Measurements from ENCODE around the gene HDAC6.
"Not testable (repeated sequence)": the region's sequence is repeated elsewhere in the genome, so short reads cannot be mapped to it uniquely, and the experiment has no call there.

Gene HDAC6

DNA sequence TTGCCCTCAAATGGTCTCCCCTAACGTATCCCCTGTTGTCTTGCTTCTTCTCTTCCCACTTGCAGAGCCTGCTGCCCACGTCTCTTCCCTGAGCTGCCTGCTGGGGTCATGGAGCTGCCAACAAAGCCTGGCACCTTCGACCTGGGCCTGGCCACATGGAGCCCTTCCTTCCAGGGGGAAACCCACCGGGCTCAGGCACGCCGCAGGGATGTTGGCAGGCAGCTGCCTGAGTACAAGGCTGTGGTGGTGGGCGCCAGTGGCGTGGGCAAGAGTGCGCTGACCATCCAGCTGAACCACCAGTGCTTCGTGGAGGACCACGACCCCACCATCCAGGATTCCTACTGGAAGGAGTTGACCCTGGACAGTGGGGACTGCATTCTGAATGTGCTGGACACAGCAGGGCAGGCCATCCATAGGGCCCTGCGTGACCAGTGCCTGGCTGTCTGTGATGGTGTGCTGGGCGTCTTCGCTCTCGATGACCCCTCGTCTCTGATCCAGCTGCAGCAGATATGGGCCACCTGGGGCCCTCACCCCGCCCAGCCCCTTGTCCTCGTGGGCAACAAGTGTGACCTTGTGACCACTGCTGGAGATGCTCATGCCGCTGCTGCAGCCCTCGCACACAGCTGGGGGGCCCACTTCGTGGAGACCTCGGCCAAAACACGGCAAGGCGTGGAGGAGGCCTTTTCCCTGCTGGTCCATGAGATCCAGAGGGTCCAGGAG, 27.3 kb downstream of the HDAC6 start:
- H3K36me3 Mint-ChIP-seq, result no peaks in the 10 kb centered on the region
- H3K4me1 Mint-ChIP-seq, result peaks cover 16% of the 10 kb centered on the region
- H3K27me3 Mint-ChIP-seq, result peaks cover 22% of the 10 kb centered on the region
- H3K27ac Mint-ChIP-seq, result no peak overlapping the region
- no peaks in the 10 kb centered on the region for H3K9me3 Mint-ChIP-seq
- no peak overlapping the region for H3K4me3 Mint-ChIP-seq

DNA sequence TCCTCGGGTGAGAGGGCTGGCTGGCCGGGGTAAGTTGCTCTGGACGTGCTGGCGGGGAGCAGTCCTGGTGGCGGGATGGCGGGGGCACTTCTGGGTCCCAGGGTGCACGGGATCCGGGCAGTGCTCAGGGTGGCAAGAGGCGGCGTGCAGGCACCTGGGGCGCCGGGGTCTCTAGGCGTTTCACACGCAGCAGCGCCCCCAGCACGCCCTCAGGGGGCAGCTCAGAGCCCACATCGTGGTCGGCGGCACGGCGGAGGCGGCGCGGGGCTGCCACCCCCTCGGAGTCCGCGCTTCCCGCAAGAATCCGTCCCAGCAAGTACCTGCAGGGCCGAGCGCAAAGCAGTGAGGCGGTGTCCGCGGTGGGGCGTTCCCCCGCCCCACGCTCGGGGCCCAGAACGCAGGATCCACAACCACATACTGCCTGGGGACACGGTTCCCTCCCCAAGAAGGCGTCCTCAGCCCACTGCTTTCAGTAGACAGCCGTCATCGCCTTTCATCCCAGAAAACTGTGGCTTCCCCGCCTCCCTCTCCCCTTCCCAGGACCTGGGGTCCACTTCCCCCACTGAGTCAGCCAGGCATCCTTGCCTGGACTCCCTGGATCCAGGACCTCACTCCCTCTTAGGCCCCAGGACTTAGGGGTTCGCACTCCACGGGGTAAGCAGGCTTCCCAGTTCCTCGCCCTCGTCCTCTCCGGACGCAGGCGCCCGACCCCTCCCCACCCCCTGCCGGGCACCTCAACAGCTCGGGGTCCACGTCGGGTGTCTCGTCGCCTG, 29.5 kb downstream of the HDAC6 start:
- no peaks in the 10 kb centered on the region for H3K36me3 Mint-ChIP-seq
- H3K4me3 Mint-ChIP-seq, result no peak overlapping the region
- H3K4me1 Mint-ChIP-seq, result peaks cover 29% of the 10 kb centered on the region
- H3K9me3 Mint-ChIP-seq, result no peaks in the 10 kb centered on the region
- H3K27ac Mint-ChIP-seq, result no peak overlapping the region
- peaks cover 28% of the 10 kb centered on the region for H3K27me3 Mint-ChIP-seq

DNA sequence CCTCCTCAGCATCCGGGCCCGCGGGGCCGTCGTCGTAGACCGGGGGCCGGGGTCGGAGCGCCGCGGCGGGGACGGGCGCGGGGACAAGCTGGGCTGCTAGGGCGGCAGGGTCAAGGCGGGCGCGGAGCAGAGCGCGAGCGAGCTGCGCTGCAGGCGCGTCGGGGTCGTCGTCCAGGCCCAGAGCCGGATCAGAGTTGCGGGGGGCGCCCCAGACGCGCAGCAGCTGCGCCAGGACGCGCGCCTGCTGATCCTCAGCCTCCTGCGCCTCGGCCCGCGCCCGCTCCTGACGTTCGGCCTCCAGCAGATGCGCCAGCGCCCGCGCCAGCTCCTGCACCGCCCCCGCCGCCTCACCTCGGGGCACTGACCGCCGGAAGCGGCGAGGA, 30.0 kb downstream of the HDAC6 start:
- H3K9me3 Mint-ChIP-seq, result no peaks in the 10 kb centered on the region
- peaks cover 29% of the 10 kb centered on the region for H3K27me3 Mint-ChIP-seq
- peaks cover 32% of the 10 kb centered on the region for H3K4me1 Mint-ChIP-seq
- no peaks in the 10 kb centered on the region for H3K36me3 Mint-ChIP-seq
- no peak overlapping the region for H3K27ac Mint-ChIP-seq
- no peak overlapping the region for H3K4me3 Mint-ChIP-seq

DNA sequence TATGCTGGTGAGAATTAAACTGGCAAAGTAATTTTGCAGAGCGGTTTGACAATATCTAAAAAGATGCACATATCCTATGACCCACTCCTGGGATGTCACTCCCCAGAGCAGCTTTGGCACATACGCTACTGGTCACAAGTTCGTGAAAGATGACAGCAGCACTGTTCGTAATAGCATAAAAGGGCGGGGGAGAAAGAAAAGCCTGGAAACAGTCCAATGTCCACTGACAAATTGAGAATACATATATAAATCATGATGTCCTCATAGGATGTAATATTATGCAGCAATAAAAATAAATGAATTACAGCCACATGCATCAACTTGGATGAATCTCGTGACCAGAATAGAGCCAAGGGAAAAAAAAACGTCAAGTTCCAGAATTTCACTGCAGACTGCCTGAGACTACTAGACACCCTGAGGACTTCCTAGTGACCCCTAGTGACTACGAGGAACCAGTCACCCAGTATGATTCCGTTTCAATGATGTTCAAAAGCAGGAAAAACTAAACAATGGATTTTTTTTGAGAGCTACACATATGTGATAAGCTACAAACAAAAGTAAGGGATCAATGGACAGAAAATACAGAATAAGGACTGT, 31.8 kb downstream of the HDAC6 start:
- H3K36me3 Mint-ChIP-seq, result no peaks in the 10 kb centered on the region
- no peaks in the 10 kb centered on the region for H3K9me3 Mint-ChIP-seq
- H3K4me3 Mint-ChIP-seq, result peak overlapping the region; percentile 91
- no peak overlapping the region for H3K27ac Mint-ChIP-seq
- peaks cover 24% of the 10 kb centered on the region for H3K27me3 Mint-ChIP-seq
- H3K4me1 Mint-ChIP-seq, result peaks cover 26% of the 10 kb centered on the region

- H3K9me3 Mint-ChIP-seq, result no peaks in the 10 kb centered on the region
- peaks cover 26% of the 10 kb centered on the region for H3K4me1 Mint-ChIP-seq
- peaks cover 24% of the 10 kb centered on the region for H3K27me3 Mint-ChIP-seq
- peak overlapping the region; percentile 91 for H3K4me3 Mint-ChIP-seq
- no peak overlapping the region for H3K27ac Mint-ChIP-seq
- no peaks in the 10 kb centered on the region for H3K36me3 Mint-ChIP-seq
Measured at GRCh38 chrX:48834383-48834709, 32.5 kb downstream of the HDAC6 start.

- H3K9me3 Mint-ChIP-seq, result no peaks in the 10 kb centered on the region
- H3K4me1 Mint-ChIP-seq, result peaks cover 23% of the 10 kb centered on the region
- peaks cover 18% of the 10 kb centered on the region for H3K27me3 Mint-ChIP-seq
- peak within 1 kb of the TSS; percentile 91 for H3K4me3 Mint-ChIP-seq
- no peak within 1 kb of the TSS for H3K27ac Mint-ChIP-seq
- H3K36me3 Mint-ChIP-seq, result no peaks in the 10 kb centered on the region
Measured at GRCh38 chrX:48835524-48836329, 33.9 kb downstream of the HDAC6 start, which contains the start of gene PCSK1N. TSS of gene PCSK1N (minus strand) at chrX:48835610. CDS start at chrX:48835532, 78 bp downstream.

DNA sequence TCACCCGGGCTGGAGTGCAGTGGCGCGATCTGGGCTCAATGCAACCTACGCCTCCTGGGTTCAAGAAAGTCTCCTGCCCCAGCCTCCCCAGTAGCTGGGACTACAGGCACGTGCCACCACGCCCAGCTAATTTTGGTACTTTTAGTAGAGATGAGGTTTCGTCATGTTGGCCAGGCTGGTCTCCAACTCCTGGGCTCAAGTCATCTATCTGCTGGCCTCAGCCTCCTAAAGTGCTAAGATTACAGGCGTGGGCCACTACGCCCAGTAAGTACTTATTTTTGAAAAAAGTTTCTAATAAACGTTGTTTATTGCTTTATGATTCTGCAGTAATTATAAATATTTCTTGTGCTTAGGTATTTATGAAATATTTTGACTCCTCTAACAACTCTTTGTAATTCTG, 37.8 kb downstream of the HDAC6 start:
- Mint-ChIP-seq H3K36me3 (no peaks in the 10 kb centered on the region), H3K27me3 (peaks cover 3% of the 10 kb centered on the region), H3K27ac (no peak overlapping the region), H3K9me3 (no peaks in the 10 kb centered on the region), H3K4me1 (peaks cover 11% of the 10 kb centered on the region), H3K4me3 (no peak overlapping the region)

- Mint-ChIP-seq H3K27me3 (no peaks in the 10 kb centered on the region), H3K27ac (no peak overlapping the region), H3K36me3 (no peaks in the 10 kb centered on the region), H3K4me3 (no peak overlapping the region), H3K4me1 (peaks cover 7% of the 10 kb centered on the region), H3K9me3 (no peaks in the 10 kb centered on the region)
Measured at GRCh38 chrX:48848847-48849246, 47.0 kb downstream of the HDAC6 start.

- Mint-ChIP-seq H3K4me3 (no peak overlapping the region), H3K27ac (no peak overlapping the region), H3K27me3 (peaks cover 1% of the 10 kb centered on the region), H3K4me1 (peaks cover 14% of the 10 kb centered on the region), H3K36me3 (no peaks in the 10 kb centered on the region), H3K9me3 (no peaks in the 10 kb centered on the region)
Measured at GRCh38 chrX:48852857-48853256, 51.0 kb downstream of the HDAC6 start.

DNA sequence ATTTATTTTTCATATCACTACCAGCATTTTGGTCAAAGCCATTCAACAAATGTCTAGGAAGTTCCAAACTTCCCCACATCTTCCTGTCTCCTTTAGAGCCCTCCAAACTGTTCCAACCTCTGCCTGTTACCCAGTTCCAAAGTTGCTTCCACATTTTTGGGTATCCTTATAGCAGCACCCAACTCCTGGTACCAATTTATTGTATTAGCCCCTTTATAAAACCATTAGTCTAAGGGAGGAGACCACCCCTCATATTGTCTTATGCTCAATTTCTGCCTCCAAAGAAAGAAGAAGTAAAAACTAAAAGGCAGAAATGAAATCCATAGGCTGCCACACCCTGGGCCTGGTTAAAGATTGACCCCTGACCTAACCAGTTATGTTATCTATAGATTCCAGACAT, 51.6 kb downstream of the HDAC6 start:
- not testable (repeated sequence) for H3K27me3 Mint-ChIP-seq, H3K9me3 Mint-ChIP-seq, H3K36me3 Mint-ChIP-seq, H3K27ac Mint-ChIP-seq, H3K4me3 Mint-ChIP-seq
- H3K4me1 Mint-ChIP-seq, result peaks cover 14% of the 10 kb centered on the region

DNA sequence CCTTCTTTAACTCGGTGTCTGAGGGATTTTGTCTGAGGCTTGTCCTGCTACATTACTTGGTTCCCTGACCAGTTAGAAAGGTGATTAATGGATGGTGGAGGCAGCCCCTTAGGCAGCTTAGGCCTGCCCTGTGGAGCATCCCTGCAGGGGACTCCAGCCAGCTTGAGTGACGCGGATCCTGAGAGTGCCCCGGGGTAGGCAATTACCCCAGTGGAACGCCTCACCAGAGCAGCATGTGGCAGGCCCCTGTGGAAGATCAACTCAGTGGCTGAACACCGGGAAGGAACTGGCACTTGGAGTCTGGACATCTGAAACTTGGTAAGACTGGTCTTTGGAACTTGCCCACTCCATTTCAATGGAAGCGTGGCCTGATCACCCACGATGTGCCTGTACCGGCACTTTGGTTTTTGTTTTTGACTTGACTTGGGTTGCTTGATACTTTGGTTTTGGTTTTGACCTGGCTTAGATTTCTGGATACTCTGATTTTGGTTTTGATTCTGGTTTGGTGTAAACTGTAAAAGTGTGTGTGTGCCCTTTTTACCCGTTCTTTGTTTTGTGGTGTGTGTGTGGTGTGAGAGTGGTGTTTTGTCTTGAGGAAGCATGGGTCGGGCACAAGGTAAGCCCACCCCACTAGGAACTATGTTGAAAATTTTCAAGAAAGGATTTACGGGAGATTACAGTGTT, 52.4 kb downstream of the HDAC6 start:
- H3K9me3 Mint-ChIP-seq, H3K36me3 Mint-ChIP-seq, H3K27me3 Mint-ChIP-seq, H3K4me3 Mint-ChIP-seq, H3K4me1 Mint-ChIP-seq, H3K27ac Mint-ChIP-seq: not testable (repeated sequence)

GRCh38 chrX:48854898-48855297, 53.0 kb downstream of the HDAC6 start:
- Mint-ChIP-seq H3K27me3 (peaks cover 1% of the 10 kb centered on the region), H3K9me3 (no peaks in the 10 kb centered on the region), H3K27ac (peak overlapping the region; percentile 83), H3K4me1 (peaks cover 7% of the 10 kb centered on the region), H3K4me3 (no peak overlapping the region), H3K36me3 (no peaks in the 10 kb centered on the region)

GRCh38 chrX:48864210-48864609, 62.3 kb downstream of the HDAC6 start:
- no peak overlapping the region for H3K4me3 Mint-ChIP-seq
- H3K36me3 Mint-ChIP-seq, result no peaks in the 10 kb centered on the region
- H3K4me1 Mint-ChIP-seq, result no peaks in the 10 kb centered on the region
- H3K9me3 Mint-ChIP-seq, result no peaks in the 10 kb centered on the region
- H3K27me3 Mint-ChIP-seq, result no peaks in the 10 kb centered on the region
- H3K27ac Mint-ChIP-seq, result no peak overlapping the region

DNA sequence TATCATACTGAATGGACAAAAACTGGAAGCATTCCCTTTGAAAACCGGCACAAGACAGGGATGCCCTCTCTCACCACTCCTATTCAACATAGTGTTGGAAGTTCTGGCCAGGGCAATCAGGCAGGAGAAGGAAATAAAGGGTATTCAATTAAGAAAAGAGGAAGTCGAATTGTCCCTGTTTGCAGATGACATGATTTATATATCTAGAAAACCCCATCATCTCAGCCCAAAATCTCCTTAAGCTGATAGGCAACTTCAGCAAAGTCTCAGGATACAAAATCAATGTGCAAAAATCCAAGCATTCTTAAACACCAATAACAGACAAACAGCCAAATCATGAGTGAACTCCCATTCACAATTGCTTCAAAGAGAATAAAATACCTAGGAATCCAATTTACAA, 70.2 kb downstream of the HDAC6 start:
- not testable (repeated sequence) for H3K27ac Mint-ChIP-seq, H3K36me3 Mint-ChIP-seq, H3K9me3 Mint-ChIP-seq, H3K4me1 Mint-ChIP-seq, H3K27me3 Mint-ChIP-seq, H3K4me3 Mint-ChIP-seq

Data from activated naive CD4-positive, alpha-beta T cell treated with anti-CD3 and anti-CD28 coated beads, Interleukin-2, amount 50 U/mL, for 24 hours (primary cell).